SH-SY5Y (cell line): ENCODE results near the gene ALDH7A1.

Experiments used
- GATA2 ChIP-seq: IDR thresholded peaks from 2 replicates; pipeline ENCODE4 v1.6.1; 2011; ENCODE audit warnings: mild to moderate bottlenecking, low read depth, low read length
- GATA3 ChIP-seq: IDR thresholded peaks from 2 replicates; pipeline ENCODE4 v1.6.1; 2011; ENCODE audit warnings: low read depth, mild to moderate bottlenecking, low read length, moderate library complexity

DNA sequence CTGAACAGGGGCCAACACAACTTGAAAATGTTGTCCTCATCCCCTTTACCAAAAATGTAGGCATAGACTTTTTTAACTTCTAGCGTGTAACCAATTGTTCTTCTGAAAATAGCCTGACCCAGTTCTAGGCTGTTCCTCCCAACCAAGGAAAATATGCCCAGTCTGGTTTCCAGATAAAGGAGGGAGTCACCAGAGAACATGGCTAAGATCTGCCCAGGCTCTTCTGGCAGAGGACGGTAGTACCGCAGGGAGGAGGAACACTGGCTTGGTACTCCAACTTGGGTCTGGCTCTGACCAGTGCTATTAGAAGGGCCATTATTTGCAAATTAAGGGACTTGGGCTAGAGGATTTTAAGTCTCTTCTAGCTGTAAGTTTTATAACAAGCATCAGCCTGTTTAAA lies 108.7 kb downstream of the ALDH7A1 start:
- TF ChIP-seq GATA2, result no peak
- TF ChIP-seq GATA3, result no peak
